GM18519 (cell line): Measurements from ENCODE around the gene SRGAP2B.
A peak's percentile ranks its signal among the peaks of the same experiment; 100 is the strongest.
"Not testable (repeated sequence)": the region's sequence is repeated elsewhere in the genome, so short reads cannot be mapped to it uniquely, and the experiment has no call there.

Source experiments
- ATAC-seq: cut with Tn5 transposase; IDR thresholded peaks from one replicate; pipeline ENCODE4 v1.9.1; 2021; ENCODE audit warnings: mild to moderate bottlenecking, moderate library complexity; ENCODE audit not compliant: unreplicated experiment, low FRiP score

The SRGAP2B gene

DNA sequence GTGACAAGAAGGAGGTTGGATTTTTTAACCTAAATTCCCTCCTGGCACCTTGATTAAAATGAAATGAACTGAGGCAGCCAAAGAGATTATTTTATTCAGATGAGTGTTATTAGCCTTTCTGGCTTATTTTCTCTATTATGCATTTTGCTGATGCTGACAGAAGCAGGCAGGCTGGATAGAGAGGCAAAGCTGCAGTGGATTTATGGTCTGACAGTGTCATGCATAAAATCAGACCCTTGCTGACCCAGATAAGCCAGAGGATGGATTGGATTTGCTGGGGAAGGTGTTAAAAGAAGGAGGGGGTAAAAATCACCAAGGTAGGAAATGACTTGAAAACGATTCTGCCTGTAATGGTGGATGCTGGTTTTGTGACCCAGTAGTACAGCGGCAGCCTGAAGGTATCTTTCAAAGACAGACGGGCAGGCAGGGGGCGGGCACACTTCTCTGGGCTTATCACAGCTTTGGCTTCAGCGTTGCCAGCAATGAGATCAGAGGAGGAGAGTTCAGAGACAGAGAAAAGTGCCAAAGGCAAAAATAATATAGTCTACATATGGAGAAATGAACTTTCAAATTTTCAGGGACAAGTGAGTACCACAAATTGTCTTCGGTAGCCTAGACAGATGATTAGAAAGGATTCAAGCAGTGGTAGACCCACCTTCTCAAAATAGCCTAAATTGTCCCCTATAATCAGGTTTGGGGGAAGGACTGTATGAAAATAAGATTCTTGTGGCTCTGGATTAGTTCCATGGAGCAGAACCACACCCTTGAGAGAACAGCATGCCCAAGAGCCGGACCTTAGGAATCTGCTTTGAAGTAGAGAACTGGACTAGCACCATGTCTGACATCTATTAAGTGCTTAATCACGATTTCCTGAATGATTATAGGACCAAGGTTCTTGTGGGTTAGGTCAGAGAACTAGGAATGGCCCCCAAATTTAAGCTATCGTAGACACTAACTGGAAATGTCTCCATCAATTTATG is 133.2 kb downstream of the SRGAP2B start:
- not testable (repeated sequence) for ATAC-seq

DNA sequence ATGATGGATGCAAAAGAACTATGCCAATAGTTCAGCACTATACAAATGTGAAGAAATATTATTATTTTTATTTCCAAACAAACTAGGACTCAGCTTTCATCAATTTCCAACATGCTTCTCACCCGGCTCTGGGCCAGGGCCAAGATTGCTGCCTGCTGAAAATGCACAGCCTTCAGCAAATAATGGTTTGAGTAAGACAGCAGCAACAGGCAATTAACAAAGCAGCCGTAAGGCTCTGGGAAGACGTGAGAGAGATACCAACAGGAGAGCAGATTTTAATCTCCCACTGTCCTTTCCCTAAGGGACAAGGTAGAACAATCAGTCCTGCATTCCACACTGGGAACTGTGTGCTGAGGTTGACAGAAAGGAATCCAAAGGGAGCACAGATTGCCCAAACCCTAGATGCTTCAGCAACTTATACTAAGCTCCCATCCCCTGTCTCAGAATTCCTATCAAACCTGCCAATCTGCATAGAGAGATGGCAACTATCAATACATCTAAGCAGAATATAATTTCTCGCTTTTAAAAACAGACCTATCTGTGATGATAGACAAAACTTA is 134.1 kb downstream of the SRGAP2B start:
- not testable (repeated sequence) for ATAC-seq

DNA sequence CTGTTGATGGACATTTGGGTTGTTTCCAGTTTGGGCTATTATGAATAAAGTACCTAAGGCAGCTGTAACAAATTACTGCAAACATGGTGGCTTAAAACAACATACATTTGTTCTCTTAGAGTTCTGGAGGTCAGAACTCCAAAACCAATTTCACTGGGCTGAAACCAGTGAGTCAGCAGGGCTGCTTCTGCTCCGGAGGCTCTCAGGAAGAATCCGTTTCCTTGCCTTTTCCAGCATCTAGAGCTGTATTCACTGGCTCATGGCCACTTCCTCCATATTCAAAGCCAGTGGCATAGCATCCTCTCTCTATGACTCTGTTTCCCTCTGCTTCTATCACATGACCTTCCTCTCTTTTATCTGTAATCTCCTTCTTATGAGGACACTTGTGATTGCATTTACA is 146.7 kb downstream of the SRGAP2B start:
- ATAC-seq, result not testable (repeated sequence)

DNA sequence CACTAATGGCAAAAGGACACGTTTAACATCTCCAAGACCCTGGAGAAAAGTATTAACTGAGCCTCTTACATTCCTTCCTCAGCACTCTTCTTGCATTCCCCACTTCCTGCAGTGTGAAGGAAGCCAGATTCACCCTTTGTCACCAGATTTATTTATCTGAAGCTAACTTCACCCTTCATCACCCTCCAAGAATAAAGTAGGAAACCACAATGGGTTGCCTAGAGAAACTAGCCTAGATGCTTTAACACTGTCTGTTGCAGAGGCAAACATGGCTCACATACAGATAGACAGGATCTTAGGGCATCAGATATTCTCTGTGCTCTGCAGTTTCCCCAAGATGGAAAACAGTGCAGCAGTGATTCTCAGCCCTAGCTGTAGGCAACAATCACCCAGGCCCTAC is 147.6 kb downstream of the SRGAP2B start:
- not testable (repeated sequence) for ATAC-seq

DNA sequence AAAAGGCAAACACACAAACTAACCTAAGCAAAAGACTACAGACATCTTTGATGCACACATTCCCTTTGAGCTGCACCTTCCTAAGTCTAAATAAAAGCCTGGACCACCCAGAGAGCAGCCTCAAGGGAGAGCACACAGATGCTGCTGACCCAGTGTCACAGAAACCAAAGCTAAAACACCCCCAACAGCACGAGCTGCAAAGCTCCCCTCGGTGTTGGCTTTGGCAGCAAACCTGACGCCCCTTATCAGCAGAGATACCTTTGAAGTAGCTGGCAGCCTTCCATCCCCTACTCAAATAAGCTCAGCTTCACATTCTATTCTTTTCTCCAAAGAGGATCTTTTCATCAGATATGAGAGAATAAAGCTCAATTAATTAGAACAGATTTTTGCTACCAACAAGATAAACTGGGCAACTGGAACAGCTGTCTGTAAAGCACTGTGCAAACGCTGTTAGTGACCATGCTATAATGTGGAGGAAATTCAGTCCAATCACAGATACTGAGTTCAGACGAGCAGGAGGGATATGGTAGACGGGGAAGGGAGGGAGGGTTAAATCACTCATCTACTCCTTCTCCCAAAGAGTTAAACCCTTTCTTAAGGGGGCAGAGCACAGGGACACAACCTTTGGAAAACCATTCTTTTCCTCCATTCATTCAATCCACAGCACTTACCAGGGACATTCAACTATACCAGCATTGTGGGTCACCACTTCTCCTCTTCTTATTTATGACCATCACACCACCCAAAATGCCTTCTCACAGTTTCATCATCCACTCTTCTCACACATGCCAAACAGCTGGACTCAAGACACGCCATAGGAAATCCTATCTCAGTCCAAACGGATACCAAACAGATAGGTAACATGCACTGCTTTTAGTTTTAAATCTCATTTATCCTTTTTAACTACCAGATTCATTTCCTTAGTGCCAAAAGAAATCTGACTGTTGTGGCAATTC is 148.3 kb downstream of the SRGAP2B start:
- ATAC-seq, result not testable (repeated sequence)

DNA sequence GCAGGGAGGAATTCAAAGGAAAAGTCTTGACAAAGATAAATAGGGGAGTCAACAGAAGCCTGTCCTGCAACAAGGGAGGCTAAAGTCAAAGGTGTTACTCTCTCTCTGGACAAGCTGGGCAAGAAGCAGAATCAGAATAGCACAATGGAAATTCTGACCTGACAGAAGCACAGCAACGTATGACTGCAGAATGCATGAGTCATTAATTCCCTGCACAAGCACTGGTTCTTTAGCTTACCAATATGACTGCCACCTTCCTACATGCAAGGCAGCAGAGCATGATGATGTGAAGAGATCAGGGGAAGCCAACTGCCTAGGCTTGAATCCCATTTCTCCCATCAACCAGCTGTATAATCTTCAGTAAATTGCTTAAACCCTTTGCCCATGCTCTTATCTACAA is 153.4 kb downstream of the SRGAP2B start:
- peak; percentile 79 for ATAC-seq

DNA sequence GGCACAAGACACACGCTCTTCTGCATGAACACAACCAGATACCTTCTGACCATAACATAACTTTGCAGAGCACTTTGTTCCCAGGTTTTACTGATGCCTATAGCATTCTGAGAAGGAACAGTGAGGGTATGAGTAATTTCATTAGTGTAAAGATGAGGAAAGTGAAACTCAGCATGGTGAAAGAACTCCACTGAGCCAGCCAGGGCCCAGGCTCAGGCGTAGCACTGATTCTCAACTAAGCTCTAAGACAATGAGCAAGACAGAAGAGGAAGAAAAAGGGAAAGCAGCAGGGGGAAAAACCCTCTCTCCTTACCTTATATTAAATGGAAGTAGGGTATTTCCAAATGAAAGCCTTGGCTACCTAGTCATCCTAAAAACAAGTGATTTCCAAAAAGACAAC is 155.1 kb downstream of the SRGAP2B start:
- ATAC-seq, result peak; percentile 52

DNA sequence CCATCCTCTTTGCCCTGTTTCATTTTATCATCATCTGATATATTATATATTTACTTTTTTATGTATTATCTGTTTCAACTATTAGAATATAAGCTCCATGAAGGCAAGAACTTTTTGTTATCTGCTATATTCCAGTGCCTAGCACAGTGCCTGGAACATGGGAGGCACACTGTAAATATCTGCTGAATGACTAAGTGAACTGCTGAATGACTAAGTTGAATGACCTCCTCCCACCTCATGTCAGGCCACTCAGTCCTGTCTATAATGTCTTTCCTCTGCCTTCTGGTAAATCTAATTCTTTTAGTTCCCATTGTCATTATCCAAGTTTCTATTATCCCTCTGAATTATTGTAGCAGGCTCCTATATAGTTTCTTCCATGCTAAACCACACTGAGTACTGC is 156.5 kb downstream of the SRGAP2B start:
- ATAC-seq, result not testable (repeated sequence)

DNA sequence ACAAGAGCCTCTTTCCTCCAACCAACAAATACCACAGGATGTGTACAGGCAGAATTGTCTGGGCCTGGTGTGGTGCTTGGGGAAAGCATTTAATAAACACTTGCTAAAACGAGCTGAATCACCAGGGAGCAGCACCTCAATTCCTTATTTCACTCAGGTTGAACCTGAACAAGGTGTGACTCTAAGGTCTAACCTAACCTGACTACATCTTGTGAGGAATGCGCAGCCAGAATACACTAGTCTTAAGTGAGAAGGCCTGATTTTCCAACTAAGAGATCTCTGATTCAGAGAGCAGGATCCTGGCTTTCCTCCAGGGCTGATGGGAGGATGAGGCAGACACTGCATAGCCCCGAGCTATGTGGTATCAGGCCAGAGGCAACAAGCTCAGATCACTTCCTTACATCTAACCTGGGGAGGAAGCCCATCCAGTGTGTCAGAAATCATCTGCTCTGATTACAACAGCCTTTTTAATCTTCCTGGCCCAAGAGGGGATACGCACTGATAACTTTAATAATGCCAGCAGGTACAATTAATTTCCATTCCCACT is 158.9 kb downstream of the SRGAP2B start:
- ATAC-seq, result not testable (repeated sequence)

DNA sequence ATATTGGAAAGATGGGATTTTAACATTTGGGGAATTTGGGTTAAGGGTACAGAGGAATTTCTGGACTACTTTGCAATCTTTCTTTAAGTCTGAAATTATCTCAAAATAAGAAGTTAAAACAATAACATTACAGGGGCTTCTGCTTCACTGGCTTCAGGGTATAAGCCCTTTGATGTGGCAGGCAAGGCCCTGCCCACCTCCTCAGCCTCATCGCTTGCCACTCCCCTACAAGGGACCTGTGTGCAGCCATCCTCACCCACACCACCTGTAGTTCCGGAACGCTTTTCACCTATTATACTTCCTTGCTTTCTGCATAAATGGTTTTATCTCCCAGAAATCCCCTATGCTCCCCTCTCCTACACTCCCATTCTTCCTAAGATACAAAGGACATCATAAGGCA is 159.8 kb downstream of the SRGAP2B start:
- ATAC-seq, result not testable (repeated sequence)

DNA sequence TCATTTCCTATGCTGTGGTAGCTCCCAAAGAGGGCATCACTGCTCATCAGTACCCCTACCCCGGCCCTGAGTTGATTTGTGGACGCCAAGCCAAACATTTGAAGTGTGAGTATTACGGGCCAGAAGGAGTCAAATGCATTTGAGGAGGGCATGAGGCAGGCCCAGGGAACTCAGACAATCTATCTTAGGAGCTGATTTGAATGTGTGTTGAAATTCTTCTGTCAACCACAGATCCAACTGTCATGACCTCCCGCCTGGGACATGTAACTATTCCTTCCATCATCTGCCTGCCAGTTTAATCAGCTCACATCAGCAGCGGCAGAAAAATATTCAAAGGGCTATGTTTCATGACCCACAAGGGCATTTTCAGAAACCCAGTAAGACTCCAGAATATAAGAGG is 162.1 kb downstream of the SRGAP2B start:
- not testable (repeated sequence) for ATAC-seq

DNA sequence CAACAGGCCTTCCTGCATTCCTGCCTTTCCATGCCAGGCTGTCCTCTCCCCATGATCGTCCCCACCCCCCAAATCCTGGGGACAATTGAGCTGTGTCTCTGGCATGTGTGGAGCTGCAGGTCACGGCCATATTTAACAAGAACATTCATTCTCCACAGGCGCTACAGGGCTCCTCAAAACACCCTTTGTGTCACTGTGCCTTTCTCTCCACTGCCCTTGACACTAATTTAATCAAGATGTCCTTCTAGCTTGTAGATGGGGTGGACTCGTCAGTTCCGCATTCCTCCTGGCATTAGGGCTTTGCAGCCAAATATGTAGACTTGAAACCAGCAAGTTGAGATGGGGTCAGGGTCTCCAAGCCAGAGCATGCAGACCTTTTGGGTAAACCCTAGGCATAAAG is 163.0 kb downstream of the SRGAP2B start:
- ATAC-seq, result not testable (repeated sequence)

DNA sequence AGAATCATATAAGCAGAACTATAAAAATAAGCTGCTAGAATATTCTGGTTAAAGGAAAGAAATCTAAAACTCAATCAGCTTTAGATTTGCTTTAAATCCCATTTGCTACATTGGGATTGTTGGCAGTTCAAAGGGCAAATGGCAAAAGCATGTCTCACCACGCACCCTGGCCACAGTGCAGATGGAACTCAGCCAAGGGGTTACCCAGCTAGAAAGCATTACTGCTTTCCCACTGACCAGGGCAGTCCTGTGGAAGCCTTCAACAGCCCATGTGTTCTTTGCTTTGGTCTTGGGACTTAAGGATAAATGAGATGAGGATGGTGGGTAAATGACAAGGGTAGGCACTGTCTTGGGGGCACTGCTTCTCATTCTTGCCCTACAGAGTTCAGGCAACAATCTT is 163.6 kb downstream of the SRGAP2B start:
- ATAC-seq, result not testable (repeated sequence)

DNA sequence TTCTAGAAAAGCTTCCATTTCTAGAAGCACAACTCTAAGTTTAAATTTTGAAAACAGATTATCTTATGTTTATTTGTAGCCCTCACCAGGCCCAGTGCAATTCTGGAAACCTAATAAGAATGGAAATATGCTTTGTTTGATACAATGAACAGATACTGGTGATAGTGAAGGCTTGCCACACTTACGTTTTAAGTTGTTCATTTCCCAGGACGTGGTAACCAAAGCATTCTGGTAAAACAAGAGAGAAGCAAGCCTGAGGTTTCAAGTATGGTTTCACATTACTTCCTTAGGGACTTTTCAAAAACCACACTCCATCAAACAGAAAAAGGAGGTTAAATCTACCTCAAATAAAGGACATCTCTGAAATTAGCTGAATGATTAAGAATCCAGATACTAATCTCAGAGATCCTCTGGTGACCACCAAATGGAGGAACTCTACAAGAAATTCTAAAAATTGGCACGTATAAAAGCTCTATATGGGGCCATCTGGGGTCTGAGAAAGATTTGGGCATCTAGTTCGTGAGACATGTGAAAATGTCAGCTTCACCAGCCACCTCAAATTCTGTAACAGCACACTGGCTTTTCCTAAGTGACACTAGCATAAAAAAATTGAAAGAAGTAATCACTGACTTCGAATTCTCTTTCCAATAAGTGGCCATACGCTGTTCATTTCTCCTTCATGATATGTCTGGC is 164.9 kb downstream of the SRGAP2B start:
- not testable (repeated sequence) for ATAC-seq

DNA sequence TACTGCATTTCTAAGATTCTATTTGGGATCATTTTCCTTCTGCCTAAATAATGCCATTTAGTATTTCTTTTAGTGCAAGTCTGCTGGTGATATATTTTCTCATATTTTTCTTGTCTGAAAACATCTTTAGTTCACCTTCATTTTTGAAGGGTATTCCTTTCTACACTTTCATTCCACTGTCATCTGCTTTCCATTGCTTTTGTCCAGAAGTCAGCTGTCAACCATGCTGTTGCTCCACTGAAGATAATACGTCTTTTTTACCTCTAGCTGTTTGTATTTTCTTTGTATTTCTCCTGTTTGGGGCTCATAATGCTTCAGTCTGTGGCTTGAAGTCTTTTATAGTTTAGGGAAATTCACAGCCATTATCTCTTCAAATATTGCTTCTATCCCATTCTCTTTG is 167.8 kb downstream of the SRGAP2B start:
- not testable (repeated sequence) for ATAC-seq

DNA sequence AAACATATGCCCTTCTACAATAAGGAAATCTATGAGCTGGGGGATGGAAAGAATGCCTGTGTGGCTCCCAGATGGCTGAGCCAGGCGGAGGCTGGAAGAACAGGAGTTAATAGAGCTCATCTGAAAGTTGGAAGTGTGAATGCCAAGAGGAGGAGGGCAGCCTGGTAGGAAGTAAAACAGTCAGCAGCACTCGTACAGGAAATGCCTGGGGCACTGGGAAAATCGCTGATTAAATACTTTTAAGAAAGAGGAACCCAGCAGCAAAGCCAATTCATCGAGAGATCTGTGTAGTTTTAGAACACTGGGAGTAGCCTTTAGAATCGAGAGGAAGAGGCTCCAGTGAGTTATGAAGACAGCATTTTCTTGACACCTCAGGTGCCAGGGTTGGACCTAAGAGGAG is 171.5 kb downstream of the SRGAP2B start:
- not testable (repeated sequence) for ATAC-seq

DNA sequence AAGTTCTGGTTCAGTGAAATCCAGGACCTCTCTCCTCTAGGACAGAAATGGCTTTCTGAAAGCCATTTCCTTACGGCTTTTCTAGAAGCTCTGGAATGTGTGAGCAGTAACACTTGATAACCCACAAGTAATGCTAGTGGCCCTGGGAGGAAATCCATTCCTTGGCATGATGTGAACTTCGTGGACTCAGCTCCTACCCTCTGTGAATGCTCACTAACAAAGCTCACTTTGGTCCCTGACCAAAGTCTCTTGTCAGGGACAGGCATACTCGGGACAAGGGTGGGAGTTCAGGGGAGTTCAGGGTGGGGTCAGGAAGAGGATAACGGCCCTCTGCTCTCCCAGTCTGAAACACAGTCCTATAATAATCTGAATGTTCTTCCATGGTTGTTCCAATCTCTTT is 172.3 kb downstream of the SRGAP2B start:
- not testable (repeated sequence) for ATAC-seq

DNA sequence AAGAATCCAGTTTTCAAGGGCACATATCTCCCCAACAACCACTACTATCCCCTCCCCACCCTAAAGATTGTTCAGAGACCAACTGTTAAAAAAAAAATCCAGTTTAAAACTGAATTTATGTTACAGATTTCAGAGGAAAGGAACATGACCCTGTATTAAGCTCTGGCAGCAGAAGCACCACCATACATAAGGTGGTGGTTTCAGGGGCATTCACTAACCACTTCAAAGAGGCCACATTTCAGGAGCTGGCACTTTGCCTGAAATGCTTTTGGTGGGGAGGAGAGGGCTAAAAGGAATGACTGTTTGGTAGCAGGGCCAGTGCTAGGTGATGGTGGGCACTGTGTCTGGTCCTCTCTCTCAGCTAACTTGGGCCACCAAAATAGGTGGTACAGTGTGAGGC is 176.0 kb downstream of the SRGAP2B start:
- ATAC-seq, result not testable (repeated sequence)

DNA sequence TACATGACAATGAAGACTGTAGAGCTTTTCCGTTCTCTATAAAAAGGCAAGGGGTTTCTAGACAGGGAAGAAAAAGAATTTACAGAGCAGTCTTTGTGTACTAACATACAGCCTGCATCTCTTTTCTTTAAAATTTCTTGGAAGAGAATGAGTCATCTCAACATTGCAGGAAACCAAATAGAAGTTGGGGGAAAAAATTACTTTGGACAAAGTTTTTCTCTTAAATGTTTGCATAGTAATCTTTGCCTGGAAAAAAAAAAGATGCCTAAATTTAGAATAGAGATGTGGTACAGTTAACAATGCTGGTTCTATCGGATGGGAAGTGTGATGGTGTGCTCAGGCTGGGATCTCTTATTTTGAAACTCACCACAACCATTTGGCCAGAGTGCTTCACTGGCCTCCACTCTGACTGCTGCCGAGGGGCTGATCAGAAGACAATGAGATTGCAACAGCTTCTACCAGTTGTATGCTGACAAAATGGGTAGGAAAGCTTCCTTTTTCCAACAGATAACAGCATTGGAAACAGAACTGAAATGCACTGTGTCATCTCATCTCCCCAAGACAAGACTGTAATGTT is 177.0 kb downstream of the SRGAP2B start:
- not testable (repeated sequence) for ATAC-seq
